DOHH2 (cell line): ENCODE data around the gene STRN4.

Experiments used
- CTCF ChIP-seq: fragments of 200-600 bp; sonication (generic); IDR thresholded peaks from one replicate; pipeline ENCODE4 v1.5.1; 2014; ENCODE audit warnings: antibody characterized with exemption, mild to moderate bottlenecking, low read depth, low read length; ENCODE audit not compliant: poor library complexity, severe bottlenecking
- EZH2phosphoT487 ChIP-seq: fragments of 200-600 bp; sonication (generic); IDR thresholded peaks from 2 replicates; pipeline ENCODE4 v1.6.1; 2017; ENCODE audit warnings: borderline replicate concordance, mild to moderate bottlenecking, antibody characterized with exemption, low read length, moderate library complexity, mixed read lengths

GRCh38 chr19:46696052-46696451 is 50.2 kb downstream of the STRN4 start:
- TF ChIP-seq CTCF (no peak), EZH2phosphoT487 (no peak)
